ENCODE data around the gene DLX3.
A peak's percentile ranks its signal among the peaks of the same experiment; 100 is the strongest.

DLX3 gene

GRCh38 chr17:49957350-49957749 lies 37.7 kb downstream of the DLX3 start:
- DNase-seq (ENCODE audit: low spot score): no peak

GRCh38 chr17:49956780-49957179 lies 38.2 kb downstream of the DLX3 start:
- DNase-seq (ENCODE audit: low spot score): no peak

- DNase-seq (ENCODE audit: low spot score): no peak
Measured at GRCh38 chr17:49955157-49955556, 39.9 kb downstream of the DLX3 start.

DNA sequence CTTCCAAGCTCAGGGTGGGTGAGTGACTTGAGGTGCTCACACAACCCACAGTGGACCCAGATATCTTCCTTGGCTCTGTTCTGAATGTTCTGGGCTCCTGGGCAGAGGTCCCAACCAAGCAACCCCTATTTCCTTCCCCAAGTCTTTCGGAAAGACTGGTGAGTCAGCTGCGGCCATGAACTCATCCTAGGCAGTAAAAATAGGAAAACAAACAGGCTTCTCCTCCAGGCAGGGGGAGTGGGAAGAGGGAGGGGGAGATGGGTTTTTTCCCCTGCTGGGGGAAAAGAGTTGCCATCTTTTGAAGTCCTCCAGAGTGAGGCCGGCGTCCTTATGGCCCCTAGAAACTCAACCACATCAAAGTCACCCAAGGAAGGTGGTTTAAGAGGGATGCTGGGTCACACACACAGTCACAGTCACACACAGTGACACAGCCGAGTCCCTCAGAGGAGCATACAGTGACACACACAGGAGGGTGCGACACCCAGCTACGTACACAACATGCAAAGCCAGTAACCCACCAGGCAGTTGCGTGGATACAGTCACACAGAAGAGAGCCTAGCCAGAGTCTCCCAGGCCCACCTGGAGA lies 42.0 kb downstream of the DLX3 start:
- DNase-seq (ENCODE audit: low spot score): no peak

GRCh38 chr17:49952209-49952911 lies 42.7 kb downstream of the DLX3 start:
- DNase-seq (ENCODE audit: low spot score): peak; percentile 92

- no peak for DNase-seq (ENCODE audit: low spot score)
Measured at GRCh38 chr17:49951362-49952082, 43.5 kb downstream of the DLX3 start.

GRCh38 chr17:49949634-49950033 lies 45.4 kb downstream of the DLX3 start:
- no peak for DNase-seq (ENCODE audit: low spot score)

GRCh38 chr17:49946964-49947584 lies 48.0 kb downstream of the DLX3 start:
- no peak for DNase-seq (ENCODE audit: low spot score)

GRCh38 chr17:49946208-49946607 lies 48.8 kb downstream of the DLX3 start:
- no peak for DNase-seq (ENCODE audit: low spot score)

GRCh38 chr17:49944273-49944870 lies 50.7 kb downstream of the DLX3 start:
- no peak for DNase-seq (ENCODE audit: low spot score)

GRCh38 chr17:49942947-49943346 lies 52.1 kb downstream of the DLX3 start:
- DNase-seq (ENCODE audit: low spot score): no peak

DNA sequence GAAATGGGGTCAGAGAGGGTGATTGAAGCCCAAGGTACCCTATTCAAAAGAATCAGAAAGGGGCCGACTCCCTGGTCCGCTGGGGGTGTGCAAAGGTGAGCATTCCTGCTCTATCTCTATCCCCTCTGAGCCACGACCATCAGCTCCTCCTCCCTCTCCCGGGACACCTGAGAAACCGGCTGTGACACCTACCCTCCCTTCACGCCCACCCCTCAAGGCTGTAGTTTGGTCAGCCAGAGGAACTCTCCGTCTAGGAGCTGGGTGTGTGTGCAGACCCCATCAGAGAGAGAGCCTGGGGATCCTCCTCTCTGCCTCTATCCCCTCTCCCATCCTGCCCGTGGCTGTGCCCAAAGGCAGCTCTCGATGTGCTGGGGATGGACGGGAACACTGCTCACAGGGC lies 53.6 kb downstream of the DLX3 start:
- no peak for DNase-seq (ENCODE audit: low spot score)

All from ecto neural progenitor cell (in vitro differentiated cells).